Measurements from ENCODE around the gene AMBRA1.
"Not testable (repeated sequence)": the region's sequence is repeated elsewhere in the genome, so short reads cannot be mapped to it uniquely, and the experiment has no call there.

The AMBRA1 gene

GRCh38 chr11:46616551-46617133 lies 22.8 kb upstream of the AMBRA1 start:
- no peak for DNase-seq

- peak; percentile 54 for DNase-seq
These were observed 21.9 kb upstream of the AMBRA1 start for GRCh38 chr11:46615756-46616155.

- no peak for DNase-seq
These were observed 18.5 kb upstream of the AMBRA1 start for GRCh38 chr11:46612326-46612725.

GRCh38 chr11:46611526-46612304 lies 17.9 kb upstream of the AMBRA1 start:
- DNase-seq, result no peak

- DNase-seq, result no peak
These were observed 15.6 kb upstream of the AMBRA1 start for GRCh38 chr11:46609386-46609785.

GRCh38 chr11:46607516-46607915 lies 13.7 kb upstream of the AMBRA1 start:
- DNase-seq, result no peak

- DNase-seq, result no peak
These were observed 11.0 kb upstream of the AMBRA1 start for GRCh38 chr11:46604796-46605195.

GRCh38 chr11:46603704-46604308 lies 10.0 kb upstream of the AMBRA1 start:
- DNase-seq, result no peak

GRCh38 chr11:46601129-46601528 lies 7.3 kb upstream of the AMBRA1 start:
- no peak for DNase-seq

- DNase-seq, result no peak
These were observed 6.6 kb upstream of the AMBRA1 start for GRCh38 chr11:46600194-46600960.

- DNase-seq, result no peak
These were observed 5.7 kb upstream of the AMBRA1 start for GRCh38 chr11:46599340-46600193.

- DNase-seq, result no peak
These were observed 3.9 kb upstream of the AMBRA1 start for GRCh38 chr11:46597609-46598219.

- no peak for DNase-seq
These were observed 3.3 kb upstream of the AMBRA1 start for GRCh38 chr11:46597155-46597554.

GRCh38 chr11:46594785-46595184 lies 962 bp upstream of the AMBRA1 start:
- DNase-seq, result no peak

GRCh38 chr11:46594374-46594700 lies 514 bp upstream of the AMBRA1 start:
- DNase-seq, result no peak

- no peak for DNase-seq
These were observed 2.9 kb downstream of the AMBRA1 start for GRCh38 chr11:46590740-46591605.

- no peak for DNase-seq
These were observed 4.9 kb downstream of the AMBRA1 start for GRCh38 chr11:46588915-46589314.

- DNase-seq, result no peak
These were observed 5.7 kb downstream of the AMBRA1 start for GRCh38 chr11:46588131-46588530.

- DNase-seq, result not testable (repeated sequence)
These were observed 10.3 kb downstream of the AMBRA1 start for GRCh38 chr11:46583513-46583912.

- DNase-seq, result no peak
These were observed 11.2 kb downstream of the AMBRA1 start for GRCh38 chr11:46582588-46582987.

- no peak for DNase-seq
These were observed 16.8 kb downstream of the AMBRA1 start for GRCh38 chr11:46577058-46577457.
